Muscle layer of colon (tissue), 2 donors: ENCODE data around the gene SLC25A17.
"Not testable (repeated sequence)": the region's sequence is repeated elsewhere in the genome, so short reads cannot be mapped to it uniquely, and the experiment has no call there.

Experiments
- H3K27ac ChIP-seq: one replicate; pipeline ENCODE4 v1.7.0; 2013; ENCODE audit warnings: low read depth, mild to moderate bottlenecking, low read length, moderate library complexity
- H3K27me3 ChIP-seq, 2 donors: one replicate each; pipeline ENCODE4 v1.7.0; 2013; ENCODE audit warnings: low read length in 2 of 2, mild to moderate bottlenecking in 2 of 2; ENCODE audit not compliant: insufficient read depth in 2 of 2, control insufficient read depth in 1 of 2
- H3K36me3 ChIP-seq: one replicate; pipeline ENCODE4 v1.7.0; 2013; ENCODE audit warnings: mild to moderate bottlenecking, low read length; ENCODE audit not compliant: insufficient read depth
- H3K4me1 ChIP-seq: one replicate; pipeline ENCODE4 v1.7.0; 2013; ENCODE audit warnings: mild to moderate bottlenecking, low read length; ENCODE audit not compliant: insufficient read depth
- H3K4me3 ChIP-seq, 2 donors: one replicate each; pipeline ENCODE4 v1.7.0; 2013; ENCODE audit warnings: low read length in 2 of 2, low read depth in 1 of 2, mild to moderate bottlenecking in 1 of 2, moderate library complexity in 1 of 2
- H3K9ac ChIP-seq: one replicate; pipeline ENCODE4 v1.7.0; 2013; ENCODE audit warnings: low read length
- H3K9me3 ChIP-seq: one replicate; pipeline ENCODE4 v1.7.0; 2013; ENCODE audit warnings: mild to moderate bottlenecking, low read length
- donor health status: abdominal sarcoma.
- donor health status: Adenocarcinoma of cecum.

SLC25A17 gene

DNA sequence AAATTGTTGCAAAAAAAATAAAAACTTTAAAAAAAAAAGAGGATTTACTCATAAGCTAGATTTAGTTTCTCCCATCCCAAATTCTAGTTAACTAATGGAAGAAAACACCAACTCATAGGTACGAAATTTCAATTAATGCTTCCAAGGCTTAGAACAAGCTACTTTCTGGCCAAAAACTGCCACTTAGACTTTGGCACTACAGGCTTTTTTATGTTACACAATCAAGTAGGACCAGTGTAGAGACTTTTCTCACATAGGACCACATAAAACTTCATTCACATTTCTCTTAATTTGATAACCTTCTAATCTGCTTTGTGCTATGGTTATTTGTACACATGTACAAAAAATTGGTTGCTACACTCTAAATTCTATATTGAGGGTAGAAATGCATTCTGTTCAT, 34.2 kb upstream of the SLC25A17 start:
- Histone ChIP-seq H3K4me1 (peaks cover 53% of the 10 kb centered on the region), H3K36me3 (peaks cover 14% of the 10 kb centered on the region), H3K9ac (peak overlapping the region; percentile 6), H3K27ac (no peak overlapping the region), H3K9me3 (no peaks in the 10 kb centered on the region), H3K27me3 (no peaks in the 10 kb centered on the region), H3K4me3 (no peak overlapping the region)

DNA sequence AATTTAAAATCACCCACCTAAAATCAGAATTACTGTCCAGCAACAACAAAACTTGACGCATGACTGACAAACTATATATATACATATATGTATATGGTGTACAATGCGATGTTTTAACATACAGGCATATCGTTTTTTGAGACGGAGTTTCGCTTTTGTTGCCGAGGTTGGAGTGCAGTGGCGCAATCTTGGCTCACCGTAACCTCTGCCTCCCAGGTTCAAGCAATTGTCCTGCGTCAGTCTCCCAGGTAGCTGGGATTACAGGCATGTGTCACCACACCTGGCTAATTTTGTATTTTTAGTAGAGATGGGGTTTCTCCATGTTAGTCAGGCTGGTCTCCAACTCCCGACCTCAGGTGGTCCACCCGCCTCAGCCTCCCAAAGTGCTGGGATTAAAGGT, 26.7 kb upstream of the SLC25A17 start:
- H3K27ac ChIP-seq, H3K27me3 ChIP-seq, H3K9ac ChIP-seq, H3K4me1 ChIP-seq, H3K9me3 ChIP-seq, H3K4me3 ChIP-seq: not testable (repeated sequence)
- H3K36me3 ChIP-seq = peaks cover 60% of the 10 kb centered on the region

DNA sequence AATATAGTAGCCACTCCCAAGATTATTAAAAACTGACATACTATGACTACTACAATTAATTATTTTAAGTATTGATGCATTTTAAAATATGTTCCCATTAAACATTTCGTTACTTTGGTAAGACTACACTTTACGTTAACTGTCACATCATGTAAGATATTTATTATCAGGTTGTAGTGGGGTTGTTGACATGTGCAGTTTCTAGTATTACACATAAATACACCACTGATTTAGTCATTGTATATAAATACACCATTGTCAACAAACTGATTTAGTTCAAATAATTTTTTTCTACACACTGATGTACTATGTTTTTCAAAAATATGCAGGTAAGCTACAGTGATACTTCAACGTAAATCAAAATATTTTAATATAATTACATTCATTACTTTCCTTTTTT, 25.8 kb upstream of the SLC25A17 start:
- peaks cover 61% of the 10 kb centered on the region for H3K36me3 ChIP-seq
- no peaks in the 10 kb centered on the region for H3K9me3 ChIP-seq
- H3K9ac ChIP-seq = no peak overlapping the region
- no peaks in the 10 kb centered on the region for H3K27me3 ChIP-seq
- H3K4me3 ChIP-seq = no peak overlapping the region
- H3K4me1 ChIP-seq = peaks cover 4% of the 10 kb centered on the region
- H3K27ac ChIP-seq = no peak overlapping the region

DNA sequence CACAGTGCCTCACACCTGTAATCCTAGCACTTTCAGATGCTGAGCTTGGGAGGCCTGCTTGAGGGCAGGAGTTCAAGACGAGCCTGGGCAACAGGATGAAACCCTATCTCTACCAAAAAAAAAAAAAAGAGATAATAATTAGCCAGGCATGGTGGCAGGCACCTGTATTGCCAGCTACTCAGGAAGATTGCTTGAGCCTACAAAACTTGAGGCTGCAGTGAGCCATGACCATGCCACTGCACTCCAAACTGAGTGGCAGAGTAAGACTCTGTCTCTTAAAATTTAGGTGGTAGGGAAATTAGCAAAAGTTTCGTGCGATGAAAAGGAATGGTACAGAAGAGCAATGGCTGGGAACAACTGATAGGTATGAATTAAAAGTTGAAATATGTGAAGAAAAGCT, 19.3 kb upstream of the SLC25A17 start:
- H3K9ac ChIP-seq = no peak overlapping the region
- H3K27ac ChIP-seq = no peak overlapping the region
- H3K4me3 ChIP-seq = no peak overlapping the region
- no peaks in the 10 kb centered on the region for H3K9me3 ChIP-seq
- peaks cover 4% of the 10 kb centered on the region for H3K4me1 ChIP-seq
- H3K27me3 ChIP-seq = no peaks in the 10 kb centered on the region
- peaks cover 57% of the 10 kb centered on the region for H3K36me3 ChIP-seq

DNA sequence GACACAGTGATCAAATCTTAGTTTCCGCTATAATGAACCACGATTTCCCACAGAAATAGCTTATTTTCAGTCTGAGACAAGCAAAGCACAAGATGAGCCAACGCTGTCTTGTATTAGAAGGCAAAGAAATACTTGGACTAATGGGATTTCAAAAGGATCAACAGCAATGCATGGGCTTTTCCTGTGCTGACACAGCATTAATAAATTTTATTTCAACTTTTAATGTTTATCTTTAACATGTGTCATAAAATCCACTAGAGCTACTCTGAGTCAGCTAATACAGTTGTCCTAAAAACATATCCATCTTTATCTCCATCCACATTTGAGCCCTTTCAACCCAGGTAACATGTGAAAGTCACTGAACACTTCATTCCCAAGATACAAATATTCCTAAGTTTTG, 15.5 kb upstream of the SLC25A17 start:
- Histone ChIP-seq H3K36me3 (peaks cover 62% of the 10 kb centered on the region), H3K9ac (no peak overlapping the region), H3K4me1 (no peaks in the 10 kb centered on the region), H3K4me3 (no peak overlapping the region), H3K27ac (no peak overlapping the region), H3K27me3 (no peaks in the 10 kb centered on the region), H3K9me3 (no peaks in the 10 kb centered on the region)

DNA sequence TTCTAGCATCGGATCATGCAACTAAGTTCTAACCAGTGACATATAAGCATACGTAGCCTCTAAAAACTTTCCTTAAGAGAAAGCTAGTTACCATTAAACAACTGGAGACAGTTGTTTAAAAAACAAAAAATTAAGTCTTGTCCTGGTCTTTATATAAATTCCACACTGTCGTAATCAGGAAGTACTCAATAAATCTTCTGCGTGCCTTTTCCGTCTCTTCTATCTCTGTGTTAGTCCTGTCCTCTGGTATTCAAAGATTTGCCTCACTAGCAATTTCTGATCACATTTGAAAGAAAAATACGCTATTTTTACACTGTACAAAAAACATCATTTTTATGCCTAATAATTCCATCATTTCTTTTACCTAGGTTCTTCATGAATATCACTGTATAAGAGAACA, 10.0 kb upstream of the SLC25A17 start:
- no peaks in the 10 kb centered on the region for H3K27me3 ChIP-seq
- H3K9me3 ChIP-seq = no peaks in the 10 kb centered on the region
- peaks cover 49% of the 10 kb centered on the region for H3K36me3 ChIP-seq
- H3K4me1 ChIP-seq = no peaks in the 10 kb centered on the region
- no peak overlapping the region for H3K9ac ChIP-seq
- H3K27ac ChIP-seq = no peak overlapping the region
- H3K4me3 ChIP-seq = no peak overlapping the region

DNA sequence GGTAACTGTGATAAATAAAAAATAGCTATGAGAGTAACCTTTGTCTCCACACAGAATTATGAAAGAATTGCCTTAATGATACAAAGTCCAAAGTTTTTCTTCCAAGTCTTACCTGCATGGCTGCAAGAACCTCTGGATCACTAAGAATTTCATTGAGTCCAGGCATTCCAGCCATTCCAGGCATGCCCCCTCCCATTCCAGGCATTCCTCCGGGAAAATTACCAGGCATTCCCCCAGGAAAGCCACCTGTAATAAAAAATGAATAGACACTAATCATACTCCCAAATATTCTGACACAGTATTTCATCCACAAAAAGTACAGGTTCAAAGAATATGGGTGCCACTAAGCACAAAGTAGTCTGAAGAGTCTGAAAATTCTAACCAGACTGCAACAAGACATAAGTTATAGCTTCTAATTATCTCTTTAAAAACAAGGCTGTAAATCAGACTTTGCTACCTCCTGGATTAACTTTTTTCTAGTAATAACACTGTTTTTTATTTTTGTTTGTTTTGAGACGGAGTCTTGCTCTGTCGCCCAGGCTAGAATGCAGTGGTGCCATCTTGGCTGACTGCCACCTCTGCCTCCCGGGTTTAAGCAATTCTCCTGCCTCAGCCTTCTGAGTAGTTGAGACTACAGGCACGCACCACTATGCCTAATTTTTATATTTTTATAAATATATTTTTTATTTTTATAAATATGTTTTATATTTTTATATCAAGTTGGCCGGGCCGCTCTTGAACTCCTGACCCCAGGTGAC, 8.0 kb upstream of the SLC25A17 start:
- peaks cover 39% of the 10 kb centered on the region for H3K36me3 ChIP-seq

DNA sequence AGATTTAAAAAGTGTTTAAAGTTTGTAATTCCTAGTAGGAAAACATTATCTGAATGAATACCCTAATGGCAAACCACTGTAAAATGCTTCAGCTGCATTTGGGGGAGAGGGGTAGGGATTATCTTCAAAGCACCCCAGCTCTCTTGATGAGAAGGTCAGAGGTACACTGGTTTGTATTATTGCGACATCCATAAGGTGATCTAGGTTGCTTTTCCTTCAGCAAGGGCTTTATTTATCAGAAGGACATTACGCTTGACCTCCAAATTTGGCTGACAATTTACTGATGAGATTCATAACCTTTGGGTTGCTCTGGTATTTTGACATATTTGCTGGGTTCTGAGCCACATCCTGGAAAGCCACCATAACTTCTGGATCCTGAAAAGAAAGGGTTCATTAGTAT, 7.1 kb upstream of the SLC25A17 start:
- H3K36me3 ChIP-seq = peaks cover 31% of the 10 kb centered on the region
- H3K9ac ChIP-seq, H3K4me1 ChIP-seq: not testable (repeated sequence)

More for the DNA sequence above, 8.0 kb upstream of the SLC25A17 start:
- Histone ChIP-seq H3K27me3 (no peaks in the 10 kb centered on the region), H3K27ac (no peak overlapping the region), H3K9ac (no peak overlapping the region), H3K4me3 (no peak overlapping the region), H3K4me1 (no peaks in the 10 kb centered on the region), H3K9me3 (no peaks in the 10 kb centered on the region)

DNA sequence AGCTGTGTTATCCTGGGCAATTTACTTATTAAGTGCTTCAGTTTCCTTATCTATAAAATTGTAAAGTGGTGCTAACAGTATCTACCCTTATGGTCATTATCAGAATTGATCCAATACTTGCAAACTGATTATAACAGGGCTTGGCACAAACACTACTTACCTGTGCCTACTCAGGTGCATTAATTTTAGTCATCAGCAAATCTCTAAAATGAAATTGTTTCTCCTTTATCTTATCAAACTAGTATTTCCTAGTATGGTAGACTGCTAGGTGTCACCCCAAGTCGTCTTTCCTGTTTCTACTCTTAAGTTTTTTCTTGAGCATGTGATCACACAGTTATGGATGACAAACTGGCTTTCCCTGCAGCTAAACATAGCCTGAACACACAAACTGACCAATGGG, 4.3 kb upstream of the SLC25A17 start:
- Histone ChIP-seq H3K4me1 (peaks cover 8% of the 10 kb centered on the region), H3K27me3 (no peaks in the 10 kb centered on the region), H3K4me3 (no peak overlapping the region), H3K36me3 (peaks cover 16% of the 10 kb centered on the region), H3K9ac (no peak overlapping the region), H3K9me3 (no peaks in the 10 kb centered on the region), H3K27ac (no peak overlapping the region)

More for the DNA sequence above, 7.1 kb upstream of the SLC25A17 start:
- not testable (repeated sequence) for H3K27me3 ChIP-seq, H3K4me3 ChIP-seq, H3K27ac ChIP-seq, H3K9me3 ChIP-seq

DNA sequence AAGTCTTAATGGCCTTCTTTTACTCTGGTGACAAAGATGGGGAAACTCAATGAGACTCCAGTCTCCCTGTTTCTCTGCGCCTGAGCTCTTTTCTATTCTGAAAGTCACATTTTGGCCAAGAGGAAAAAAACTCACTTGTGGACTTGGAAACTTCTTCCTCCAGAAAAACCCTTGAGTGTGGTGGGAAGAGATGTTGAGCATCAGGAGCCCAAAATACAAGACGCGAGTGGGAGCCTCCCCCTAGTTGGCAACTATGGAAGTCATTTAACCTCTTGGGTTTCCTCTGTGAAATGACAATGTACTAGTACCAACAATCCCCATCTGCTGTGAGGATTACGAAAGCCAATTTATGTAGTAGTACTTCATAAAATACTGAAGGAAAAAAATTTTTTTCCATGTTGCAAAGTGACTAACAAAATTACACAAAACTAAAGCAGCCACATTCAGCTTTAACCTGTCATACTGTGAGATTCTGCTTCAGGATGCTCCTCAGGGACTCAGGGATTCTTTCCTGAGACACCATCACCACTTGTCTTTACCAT, 524 bp upstream of the SLC25A17 start:
- Histone ChIP-seq H3K4me3 (peak overlapping the region; percentile 73 to 90), H3K27me3 (no peaks in the 10 kb centered on the region)

DNA sequence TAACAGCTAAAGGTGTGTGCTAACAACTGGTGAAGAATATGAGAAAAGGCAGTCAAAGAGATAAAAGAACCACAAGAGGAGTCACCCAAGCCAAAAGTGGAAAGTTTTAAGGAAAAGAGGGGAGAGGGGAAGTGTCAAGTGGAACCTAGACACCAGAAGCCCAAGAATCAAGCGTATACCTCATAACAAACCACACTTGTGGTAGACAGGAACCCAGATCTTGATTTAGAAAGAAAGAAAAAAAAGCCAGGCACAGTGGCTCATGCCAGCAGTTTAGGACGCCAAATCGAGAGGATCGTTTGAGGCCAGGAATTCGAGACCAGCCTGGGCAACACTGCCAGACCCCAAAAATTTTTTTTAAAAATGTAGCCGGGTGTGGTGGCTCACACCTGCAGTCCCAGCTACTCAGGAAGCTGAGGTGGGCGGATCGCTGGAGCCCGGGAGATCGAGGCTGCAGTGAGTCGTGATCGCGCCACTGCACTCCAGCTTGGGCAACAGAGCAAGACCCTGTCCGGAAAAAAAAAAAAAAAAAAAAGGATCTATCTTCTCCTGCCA, 877 bp downstream of the SLC25A17 start:
- Histone ChIP-seq H3K9ac (peak overlapping the region; percentile 72), H3K27ac (peak overlapping the region; percentile 84)

More for the DNA sequence above, 524 bp upstream of the SLC25A17 start:
- peak overlapping the region; percentile 84 for H3K27ac ChIP-seq
- no peaks in the 10 kb centered on the region for H3K9me3 ChIP-seq
- peaks cover 8% of the 10 kb centered on the region for H3K36me3 ChIP-seq
- H3K4me1 ChIP-seq = peaks cover 22% of the 10 kb centered on the region
- peak overlapping the region; percentile 67 for H3K9ac ChIP-seq

More for the DNA sequence above, 877 bp downstream of the SLC25A17 start:
- H3K4me1 ChIP-seq = peaks cover 22% of the 10 kb centered on the region
- H3K9me3 ChIP-seq = no peaks in the 10 kb centered on the region
- H3K27me3 ChIP-seq = no peaks in the 10 kb centered on the region
- peak overlapping the region; percentile 73 to 90 for H3K4me3 ChIP-seq
- H3K36me3 ChIP-seq = peaks cover 8% of the 10 kb centered on the region
